ENCODE measurements around the gene RNF167.

- TF ChIP-seq EZH2phosphoT487 (IDR thresholded peaks at IDR 0.05; ENCODE audit: insufficient read depth, low read depth): no peak
- no peak for TF ChIP-seq EZH2 (IDR thresholded peaks at IDR 0.05; ENCODE audit: insufficient read depth, poor library complexity, severe bottlenecking)
Observed at GRCh38 chr17:4949321-4950074, 9.4 kb downstream of the RNF167 start.
